HUES6 (cell line): ENCODE results near the gene TMOD1.

Experiments used
- H3K27ac ChIP-seq: 2 replicates; pipeline ENCODE4 v1.7.0; 2013; ENCODE audit warnings: low read depth, mild to moderate bottlenecking, low read length, inconsistent platforms
- H3K27me3 ChIP-seq: 2 replicates; pipeline ENCODE4 v1.6.1; 2013; ENCODE audit warnings: low read length; ENCODE audit not compliant: control insufficient read depth, insufficient read depth
- H3K36me3 ChIP-seq: 2 replicates; pipeline ENCODE4 v1.6.1; 2013; ENCODE audit warnings: low read length; ENCODE audit not compliant: control insufficient read depth, insufficient read depth
- H3K4me1 ChIP-seq: 2 replicates; pipeline ENCODE4 v1.6.1; 2013; ENCODE audit warnings: low read length; ENCODE audit not compliant: control insufficient read depth, insufficient read depth
- H3K4me3 ChIP-seq: 2 replicates; pipeline ENCODE4 v1.5.1; 2013; ENCODE audit warnings: low read depth, low read length
- H3K9ac ChIP-seq: one replicate; pipeline ENCODE4 v1.6.1; 2013; ENCODE audit warnings: mild to moderate bottlenecking, low read length
- H3K9me3 ChIP-seq: 2 replicates; pipeline ENCODE4 v1.6.1; 2013; ENCODE audit warnings: low read depth, low read length; ENCODE audit not compliant: control insufficient read depth, insufficient read depth

Gene TMOD1

DNA sequence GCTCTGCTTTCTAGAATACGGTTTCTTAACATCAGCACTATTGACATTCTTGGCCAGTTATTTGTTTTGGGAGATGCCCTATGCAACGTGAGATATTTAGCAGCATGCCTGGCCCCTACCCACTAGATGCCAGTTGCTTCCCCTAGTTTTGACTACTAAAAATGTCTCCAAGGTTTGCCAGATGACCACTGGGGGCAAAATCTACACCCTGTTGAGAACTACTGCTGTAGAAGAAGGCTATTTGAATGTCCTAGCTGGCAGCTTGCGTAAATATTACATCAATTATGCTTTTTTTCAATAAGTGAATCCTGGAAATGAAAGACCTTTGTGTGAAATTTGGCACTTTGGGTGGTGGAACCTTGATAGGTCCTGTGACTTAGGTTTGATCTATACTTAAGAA, 137.2 kb downstream of the TMOD1 start:
- no peak overlapping the region for H3K27ac ChIP-seq
- H3K9me3 ChIP-seq, result no peaks in the 10 kb centered on the region
- H3K4me1 ChIP-seq, result peaks cover 14% of the 10 kb centered on the region
- H3K4me3 ChIP-seq, result no peak overlapping the region
- H3K27me3 ChIP-seq, result no peaks in the 10 kb centered on the region
- no peak overlapping the region for H3K9ac ChIP-seq
- H3K36me3 ChIP-seq, result peaks cover 29% of the 10 kb centered on the region

DNA sequence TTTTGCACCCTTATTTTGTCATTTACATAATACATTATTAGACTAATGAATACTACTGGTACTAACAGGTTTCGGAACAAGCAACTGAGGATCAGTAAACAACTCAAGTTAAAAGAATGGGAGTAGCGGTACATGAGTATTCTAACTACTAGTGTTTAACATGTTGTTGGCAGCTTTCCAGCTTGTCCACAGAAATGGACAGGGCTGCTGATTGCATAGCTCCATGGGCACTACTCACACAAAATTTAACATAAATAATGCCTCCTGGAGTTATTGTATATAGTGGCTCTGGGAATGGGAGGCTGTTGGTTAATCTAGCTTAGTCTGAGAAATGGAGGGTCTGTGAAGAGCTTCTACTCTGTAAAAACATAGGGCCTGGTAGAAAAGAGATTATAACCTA, 138.9 kb downstream of the TMOD1 start:
- Histone ChIP-seq H3K9me3 (no peaks in the 10 kb centered on the region), H3K4me3 (no peak overlapping the region), H3K27me3 (no peaks in the 10 kb centered on the region), H3K27ac (no peak overlapping the region), H3K36me3 (peaks cover 46% of the 10 kb centered on the region), H3K9ac (no peak overlapping the region), H3K4me1 (peaks cover 8% of the 10 kb centered on the region)

DNA sequence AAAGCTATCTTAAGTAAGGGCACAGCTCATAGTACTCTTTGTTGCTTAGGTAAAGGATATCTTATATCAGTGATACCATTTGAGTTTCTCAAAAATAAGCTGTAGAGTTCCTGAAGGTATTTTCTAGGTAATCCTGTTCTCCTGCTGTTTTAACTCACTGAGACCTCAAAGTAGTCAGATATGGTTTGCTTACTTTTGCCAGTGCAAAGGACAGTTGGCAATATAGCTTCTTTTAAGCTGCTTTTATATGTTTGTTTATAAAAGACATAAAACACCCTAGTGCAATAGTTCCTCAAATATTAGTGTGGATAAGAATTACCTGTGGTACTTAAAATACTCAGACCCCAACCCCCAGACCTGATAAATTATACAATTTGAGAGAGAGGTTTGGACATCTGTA, 144.3 kb downstream of the TMOD1 start:
- H3K27me3 ChIP-seq, result no peaks in the 10 kb centered on the region
- H3K9ac ChIP-seq, result no peak overlapping the region
- no peak overlapping the region for H3K4me3 ChIP-seq
- peaks cover 92% of the 10 kb centered on the region for H3K36me3 ChIP-seq
- H3K4me1 ChIP-seq, result no peaks in the 10 kb centered on the region
- H3K9me3 ChIP-seq, result no peaks in the 10 kb centered on the region
- no peak overlapping the region for H3K27ac ChIP-seq

DNA sequence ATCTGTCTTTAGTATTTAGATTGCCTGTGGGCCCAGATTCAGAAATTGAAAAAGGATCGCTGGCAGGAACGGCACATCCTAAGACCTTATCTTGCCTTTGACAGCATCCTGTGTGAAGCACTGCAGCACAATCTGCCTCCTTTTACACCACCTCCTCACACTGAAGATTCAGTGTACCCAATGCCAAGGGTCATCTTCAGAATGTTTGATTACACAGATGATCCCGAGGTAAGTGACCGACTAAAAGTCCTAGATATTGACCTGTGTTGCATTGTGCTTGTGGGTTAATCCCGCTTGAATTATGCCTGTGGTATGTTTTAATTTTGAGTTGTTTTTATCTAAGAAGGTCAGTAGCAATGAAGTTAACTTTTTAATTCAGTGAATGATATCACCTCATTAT, 146.5 kb downstream of the TMOD1 start:
- Histone ChIP-seq H3K27ac (no peak overlapping the region), H3K9ac (no peak overlapping the region), H3K9me3 (no peaks in the 10 kb centered on the region), H3K27me3 (no peaks in the 10 kb centered on the region), H3K4me1 (no peaks in the 10 kb centered on the region), H3K4me3 (no peak overlapping the region), H3K36me3 (peaks cover 90% of the 10 kb centered on the region)
